Measurements from ENCODE around the gene F13B.

F13B gene, protein sequence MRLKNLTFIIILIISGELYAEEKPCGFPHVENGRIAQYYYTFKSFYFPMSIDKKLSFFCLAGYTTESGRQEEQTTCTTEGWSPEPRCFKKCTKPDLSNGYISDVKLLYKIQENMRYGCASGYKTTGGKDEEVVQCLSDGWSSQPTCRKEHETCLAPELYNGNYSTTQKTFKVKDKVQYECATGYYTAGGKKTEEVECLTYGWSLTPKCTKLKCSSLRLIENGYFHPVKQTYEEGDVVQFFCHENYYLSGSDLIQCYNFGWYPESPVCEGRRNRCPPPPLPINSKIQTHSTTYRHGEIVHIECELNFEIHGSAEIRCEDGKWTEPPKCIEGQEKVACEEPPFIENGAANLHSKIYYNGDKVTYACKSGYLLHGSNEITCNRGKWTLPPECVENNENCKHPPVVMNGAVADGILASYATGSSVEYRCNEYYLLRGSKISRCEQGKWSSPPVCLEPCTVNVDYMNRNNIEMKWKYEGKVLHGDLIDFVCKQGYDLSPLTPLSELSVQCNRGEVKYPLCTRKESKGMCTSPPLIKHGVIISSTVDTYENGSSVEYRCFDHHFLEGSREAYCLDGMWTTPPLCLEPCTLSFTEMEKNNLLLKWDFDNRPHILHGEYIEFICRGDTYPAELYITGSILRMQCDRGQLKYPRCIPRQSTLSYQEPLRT

GRCh38 chr1:197066719-197067456 is at the start of gene F13B:
Gene F13B (minus strand): TSS chr1:197067260. CDS start chr1:197067223, 37 bp downstream.
- no peak within 1 kb of the TSS for H3K4me3 ChIP-seq (ENCODE audit: low read depth, low read length)
- no peak for TF ChIP-seq CTCF (IDR thresholded peaks at IDR 0.05; ENCODE audit: low read depth, low read length)

- no peak for TF ChIP-seq CTCF (IDR thresholded peaks at IDR 0.05; ENCODE audit: low read depth, low read length)
Measured at GRCh38 chr1:197116156-197116555, 49.1 kb upstream of the F13B start.

DNA sequence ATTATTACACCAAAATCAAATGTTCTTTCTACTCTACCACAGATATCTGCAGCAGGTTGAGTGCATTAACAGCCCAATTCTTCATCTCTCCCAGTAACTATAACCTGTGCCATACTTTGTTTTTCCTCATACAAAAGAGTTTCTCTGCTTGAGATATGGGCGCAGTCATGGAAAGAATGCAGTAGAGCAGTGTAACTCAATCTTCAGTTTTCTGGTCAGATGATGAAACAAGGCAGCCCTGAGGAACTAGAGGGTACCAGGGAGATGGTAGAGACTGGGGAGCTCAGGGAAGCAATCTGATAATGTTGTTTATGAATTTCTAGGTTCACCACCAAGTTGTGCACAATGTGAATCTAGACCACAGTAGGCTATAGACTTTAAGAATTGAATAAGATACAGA is 39.8 kb upstream of the F13B start:
- no peak overlapping the region for H3K4me3 ChIP-seq (ENCODE audit: low read depth, low read length)
- no peak for TF ChIP-seq CTCF (IDR thresholded peaks at IDR 0.05; ENCODE audit: low read depth, low read length)

More at GRCh38 chr1:197116156-197116555, 49.1 kb upstream of the F13B start:
- H3K4me3 ChIP-seq (ENCODE audit: low read depth, low read length): no peak overlapping the region

- no peak for TF ChIP-seq CTCF (IDR thresholded peaks at IDR 0.05; ENCODE audit: low read depth, low read length)
- H3K4me3 ChIP-seq (ENCODE audit: low read depth, low read length): no peak overlapping the region
Measured at GRCh38 chr1:197103300-197103699, 36.2 kb upstream of the F13B start.

DNA sequence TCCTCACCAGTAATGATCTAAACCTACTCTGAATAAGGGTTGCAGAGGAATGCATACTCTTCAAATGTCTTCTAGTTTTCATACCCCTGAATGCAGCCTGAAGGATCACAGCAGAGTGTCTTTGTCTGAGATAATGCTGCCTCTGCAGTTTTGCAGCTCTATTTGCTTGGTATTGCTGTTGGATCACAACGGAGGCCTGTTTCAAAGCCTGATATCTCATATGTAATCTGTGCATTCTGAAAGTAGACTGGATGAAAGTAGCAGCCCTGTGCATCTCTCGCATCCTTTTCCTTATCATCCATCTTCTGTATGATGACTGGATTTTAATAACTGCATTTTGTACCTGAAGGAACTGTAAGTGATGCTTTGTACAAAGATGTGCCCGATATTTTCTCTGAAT is 34.9 kb upstream of the F13B start:
- no peak overlapping the region for H3K4me3 ChIP-seq (ENCODE audit: low read depth, low read length)
- TF ChIP-seq CTCF (IDR thresholded peaks at IDR 0.05; ENCODE audit: low read depth, low read length): no peak

DNA sequence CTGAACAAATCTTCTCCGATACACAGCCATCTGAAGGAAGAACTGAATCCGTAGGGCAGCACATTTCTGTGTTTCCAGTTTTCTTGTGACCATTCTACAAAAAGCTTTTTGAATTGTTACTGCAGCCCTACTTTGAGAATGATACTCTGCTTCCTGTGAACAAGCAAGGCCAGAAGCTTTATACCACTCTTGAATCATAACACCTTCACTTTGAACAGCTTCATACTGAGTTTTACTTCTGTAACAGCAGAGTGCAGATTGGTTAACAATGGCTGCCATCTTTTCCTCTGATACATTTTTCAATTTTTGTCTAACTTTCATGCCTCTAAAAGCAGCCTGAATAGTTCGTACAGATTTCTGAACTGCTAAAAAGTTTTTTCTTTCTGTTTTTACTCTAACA is 33.6 kb upstream of the F13B start:
- no peak for TF ChIP-seq CTCF (IDR thresholded peaks at IDR 0.05; ENCODE audit: low read depth, low read length)
- no peak overlapping the region for H3K4me3 ChIP-seq (ENCODE audit: low read depth, low read length)
